Lower leg skin (tissue), 3 donors: ENCODE measurements around the gene SVEP1.

Experiments used
- CTCF ChIP-seq, 3 donors: fragments of 450-650 bp; IDR thresholded peaks; one replicate each; pipeline ENCODE4 v1.5.1; 2016; ENCODE audit warnings: antibody characterized with exemption in 3 of 3, mild to moderate bottlenecking in 3 of 3, moderate library complexity in 2 of 3
- POLR2A ChIP-seq, 2 donors: fragments of 450-650 bp; IDR thresholded peaks; one replicate each; pipeline ENCODE4 v1.6.1; 2016 to 2017; ENCODE audit warnings: antibody characterized with exemption in 2 of 2, mild to moderate bottlenecking in 1 of 2, moderate library complexity in 1 of 2

- TF ChIP-seq CTCF (IDR thresholded peaks at IDR 0.05) = no peak
- TF ChIP-seq POLR2A (IDR thresholded peaks at IDR 0.05) = no peak
Observed at GRCh38 chr9:110571801-110572483, 7.6 kb downstream of the SVEP1 start.
